SU-DHL-6 (cell line): ENCODE results near the gene SGK1.
A peak's percentile ranks its signal among the peaks of the same experiment; 100 is the strongest.
"Not testable (repeated sequence)": the region's sequence is repeated elsewhere in the genome, so short reads cannot be mapped to it uniquely, and the experiment has no call there.

Source experiments
- H2AFZ ChIP-seq: fragments of 200-600 bp; sonication (generic); 2 replicates; pipeline ENCODE4 v1.6.1; 2014; ENCODE audit warnings: low read depth, mild to moderate bottlenecking, moderate library complexity, mixed read lengths, antibody characterized with exemption, low read length; ENCODE audit not compliant: severe bottlenecking
- H3F3A ChIP-seq: fragments of 200-600 bp; shearing (Covaris generic); 2 replicates; pipeline ENCODE4 v1.6.0; 2016; ENCODE audit warnings: antibody characterized with exemption, mild to moderate bottlenecking; ENCODE audit not compliant: insufficient read depth
- H3K27ac ChIP-seq: fragments of 200-600 bp; sonication (generic); 2 replicates; pipeline ENCODE4 v1.5.1; 2016; ENCODE audit warnings: low read depth, mild to moderate bottlenecking, low read length, moderate library complexity, mixed read lengths
- H3K27me3 ChIP-seq: fragments of 200-600 bp; sonication (generic), shearing (Covaris generic); 2 replicates; pipeline ENCODE4 v1.6.0; 2014; ENCODE audit warnings: mild to moderate bottlenecking, low read length
- H3K36me3 ChIP-seq: fragments of 200-600 bp; sonication (generic); 2 replicates; pipeline ENCODE4 v1.6.1; 2014; ENCODE audit warnings: mild to moderate bottlenecking, low read length, mixed read lengths
- H3K4me2 ChIP-seq: fragments of 300-600, 200-600 bp; shearing (Covaris generic), sonication (generic); 2 replicates; pipeline ENCODE4 v1.6.0; 2014; ENCODE audit warnings: low read length, low read depth, mild to moderate bottlenecking; ENCODE audit not compliant: poor library complexity, severe bottlenecking
- H3K4me3 ChIP-seq: fragments of 200-600 bp; sonication (generic); 2 replicates; pipeline ENCODE4 v1.5.1; 2014; ENCODE audit warnings: antibody characterized with exemption, low read length, mild to moderate bottlenecking, mixed read lengths; ENCODE audit not compliant: insufficient read depth, poor library complexity, severe bottlenecking
- H3K79me2 ChIP-seq: fragments of 200-600 bp; sonication (generic); 2 replicates; pipeline ENCODE4 v1.6.1; 2014; ENCODE audit warnings: mild to moderate bottlenecking, low read length, moderate library complexity; ENCODE audit not compliant: insufficient read depth
- H3K9ac ChIP-seq: fragments of 200-600 bp; sonication (generic); 2 replicates; pipeline ENCODE4 v1.7.0; 2014; ENCODE audit warnings: mild to moderate bottlenecking, low read length
- H3K9me2 ChIP-seq: fragments of 200-600 bp; sonication (generic); replicated peaks from 2 replicates; pipeline ENCODE4 v1.6.1; 2014; ENCODE audit warnings: low read length; ENCODE audit not compliant: insufficient read depth
- H3K9me3 ChIP-seq: fragments of 200-600 bp; sonication (generic); 2 replicates; pipeline ENCODE4 v1.6.1; 2014; ENCODE audit warnings: low read length, mixed read lengths; ENCODE audit not compliant: insufficient read depth
- H4K20me1 ChIP-seq: fragments of 200-600 bp; sonication (generic); 2 replicates; pipeline ENCODE4 v1.6.1; 2014; ENCODE audit warnings: low read depth, mild to moderate bottlenecking, antibody characterized with exemption, low read length, moderate library complexity, mixed read lengths
- CTCF ChIP-seq: fragments of 200-600 bp; sonication (generic); IDR thresholded peaks from one replicate; pipeline ENCODE4 v1.5.1; 2017; ENCODE audit warnings: antibody characterized with exemption, mild to moderate bottlenecking, low read length, moderate library complexity; ENCODE audit not compliant: insufficient read depth, poor library complexity, severe bottlenecking
- EZH2phosphoT487 ChIP-seq: fragments of 200-600 bp; sonication (generic), shearing (Covaris generic); conservative IDR thresholded peaks from 2 replicates; pipeline ENCODE4 v1.6.1; 2018; ENCODE audit warnings: mild to moderate bottlenecking, antibody characterized with exemption, low read length, moderate library complexity, mixed read lengths

The SGK1 gene

DNA sequence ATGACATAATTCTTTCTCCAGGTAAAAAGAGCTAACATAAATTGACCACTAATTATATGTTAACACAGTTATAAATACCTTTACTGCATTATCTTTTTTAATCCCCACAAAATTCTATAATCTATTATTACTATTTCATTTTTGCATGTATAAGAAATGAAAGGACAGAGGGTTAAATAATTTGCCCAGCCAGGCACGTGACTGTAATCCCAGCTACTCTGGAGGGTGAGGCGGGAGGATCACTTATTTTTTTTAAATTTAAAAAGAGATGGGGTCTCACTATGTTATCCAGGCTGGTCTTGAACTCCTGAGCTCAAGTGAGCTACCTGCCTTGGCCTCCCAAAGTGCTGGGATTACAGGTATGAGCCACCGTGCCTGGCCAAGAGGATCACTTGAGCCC lies 121.9 kb downstream of the SGK1 start:
- no peaks in the 10 kb centered on the region for H3K9me3 ChIP-seq
- H3K79me2 ChIP-seq: no peaks in the 10 kb centered on the region
- H3K9me2 ChIP-seq: no peaks in the 10 kb centered on the region
- H3F3A ChIP-seq: peaks cover 26% of the 10 kb centered on the region
- no peaks in the 10 kb centered on the region for H3K27me3 ChIP-seq
- peak overlapping the region; percentile 15 for H3K4me2 ChIP-seq
- no peak overlapping the region for H3K4me3 ChIP-seq
- no peak overlapping the region for H3K9ac ChIP-seq
- TF ChIP-seq CTCF (no peak), EZH2phosphoT487 (no peak)
- peak overlapping the region; percentile 48; the same call in 1 of the 2 replicates for H3K27ac ChIP-seq
- no peaks in the 10 kb centered on the region for H3K36me3 ChIP-seq
- no peaks in the 10 kb centered on the region for H4K20me1 ChIP-seq
- no peak overlapping the region for H2AFZ ChIP-seq

- no peaks in the 10 kb centered on the region for H4K20me1 ChIP-seq
- peaks cover 28% of the 10 kb centered on the region for H3F3A ChIP-seq
- no peaks in the 10 kb centered on the region for H3K9me3 ChIP-seq
- H3K9me2 ChIP-seq: no peaks in the 10 kb centered on the region
- peak overlapping the region; percentile 15 for H3K4me2 ChIP-seq
- no peaks in the 10 kb centered on the region for H3K79me2 ChIP-seq
- H3K27me3 ChIP-seq: no peaks in the 10 kb centered on the region
- no peak overlapping the region for H3K4me3 ChIP-seq
- peak overlapping the region; percentile 1 for H2AFZ ChIP-seq
- peak overlapping the region; percentile 11; the same call in 1 of the 2 replicates for H3K9ac ChIP-seq
- TF ChIP-seq EZH2phosphoT487: no peak
- TF ChIP-seq CTCF: no peak
- H3K36me3 ChIP-seq: no peaks in the 10 kb centered on the region
- peak overlapping the region; percentile 48 for H3K27ac ChIP-seq
Measured at GRCh38 chr6:134195164-134195906, 122.6 kb downstream of the SGK1 start.

GRCh38 chr6:134193536-134194498 lies 124.1 kb downstream of the SGK1 start:
- Histone ChIP-seq H3K9me3 (no peaks in the 10 kb centered on the region), H3F3A (peaks cover 22% of the 10 kb centered on the region; the same call in 1 of the 2 replicates), H3K79me2 (no peaks in the 10 kb centered on the region), H4K20me1 (no peaks in the 10 kb centered on the region), H2AFZ (no peak overlapping the region), H3K4me2 (no peak overlapping the region), H3K36me3 (no peaks in the 10 kb centered on the region), H3K27me3 (no peaks in the 10 kb centered on the region), H3K27ac (peak overlapping the region; percentile 63), H3K9ac (no peak overlapping the region), H3K9me2 (no peaks in the 10 kb centered on the region), H3K4me3 (no peak overlapping the region)
- no peak for TF ChIP-seq EZH2phosphoT487
- no peak for TF ChIP-seq CTCF

GRCh38 chr6:134192609-134193008 lies 125.3 kb downstream of the SGK1 start:
- not testable (repeated sequence) for H3K36me3 ChIP-seq, H3K27me3 ChIP-seq, H3K9me2 ChIP-seq, H3K9ac ChIP-seq, H3K4me3 ChIP-seq, H3K79me2 ChIP-seq, H4K20me1 ChIP-seq, H3K4me2 ChIP-seq, H2AFZ ChIP-seq, H3K9me3 ChIP-seq
- Histone ChIP-seq H3F3A (peaks cover 16% of the 10 kb centered on the region; the same call in 1 of the 2 replicates), H3K27ac (0 out of 2 replicates have a peak overlapping the region, but pooled peaks have one; percentile 63)
